ENCODE data around the gene NHLRC4.

NHLRC4 gene

DNA sequence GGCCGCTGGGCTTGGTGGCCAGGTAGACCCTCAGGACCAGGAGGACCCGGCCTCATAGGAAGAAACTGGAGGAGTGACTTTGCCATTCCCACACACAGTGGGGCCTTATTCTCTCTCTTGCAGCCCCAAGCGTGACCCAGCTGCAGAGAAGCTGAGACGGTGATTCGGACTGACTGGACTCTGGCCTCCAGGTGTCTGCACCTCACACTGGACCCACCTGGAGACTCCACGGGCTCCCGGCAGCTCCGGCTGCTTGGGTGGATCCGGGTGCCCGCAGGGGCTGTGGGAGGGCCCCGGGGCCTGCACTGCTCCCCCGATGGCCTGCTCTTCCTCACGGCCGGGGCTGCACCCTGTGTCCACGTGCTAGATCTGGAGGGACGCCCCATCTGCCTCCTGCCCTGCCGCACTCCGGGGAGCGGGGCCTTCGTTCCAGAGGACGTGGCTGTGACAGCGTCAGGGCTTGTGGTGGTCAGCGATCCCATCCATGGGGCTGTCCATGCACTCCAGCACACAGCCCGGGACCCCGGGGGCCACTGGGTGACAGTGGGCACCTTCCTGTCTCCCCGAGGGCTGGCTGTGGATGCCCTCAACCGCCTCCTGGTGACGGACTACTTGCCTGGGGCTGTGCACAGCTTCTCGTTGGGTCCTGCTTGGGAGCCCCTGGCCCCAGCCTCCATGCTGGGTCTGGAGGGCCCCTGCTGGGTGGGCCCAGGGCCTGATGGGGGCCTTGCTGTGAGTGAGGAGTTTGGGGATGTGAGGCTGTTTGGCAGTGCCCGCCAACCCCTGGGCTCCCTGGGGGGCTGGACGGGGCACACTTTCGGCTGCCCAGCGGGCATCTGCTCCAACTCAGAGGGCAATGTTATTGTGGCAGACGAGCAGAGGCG, 810 bp downstream of the NHLRC4 start:
- DNase-seq, result no peak

DNA sequence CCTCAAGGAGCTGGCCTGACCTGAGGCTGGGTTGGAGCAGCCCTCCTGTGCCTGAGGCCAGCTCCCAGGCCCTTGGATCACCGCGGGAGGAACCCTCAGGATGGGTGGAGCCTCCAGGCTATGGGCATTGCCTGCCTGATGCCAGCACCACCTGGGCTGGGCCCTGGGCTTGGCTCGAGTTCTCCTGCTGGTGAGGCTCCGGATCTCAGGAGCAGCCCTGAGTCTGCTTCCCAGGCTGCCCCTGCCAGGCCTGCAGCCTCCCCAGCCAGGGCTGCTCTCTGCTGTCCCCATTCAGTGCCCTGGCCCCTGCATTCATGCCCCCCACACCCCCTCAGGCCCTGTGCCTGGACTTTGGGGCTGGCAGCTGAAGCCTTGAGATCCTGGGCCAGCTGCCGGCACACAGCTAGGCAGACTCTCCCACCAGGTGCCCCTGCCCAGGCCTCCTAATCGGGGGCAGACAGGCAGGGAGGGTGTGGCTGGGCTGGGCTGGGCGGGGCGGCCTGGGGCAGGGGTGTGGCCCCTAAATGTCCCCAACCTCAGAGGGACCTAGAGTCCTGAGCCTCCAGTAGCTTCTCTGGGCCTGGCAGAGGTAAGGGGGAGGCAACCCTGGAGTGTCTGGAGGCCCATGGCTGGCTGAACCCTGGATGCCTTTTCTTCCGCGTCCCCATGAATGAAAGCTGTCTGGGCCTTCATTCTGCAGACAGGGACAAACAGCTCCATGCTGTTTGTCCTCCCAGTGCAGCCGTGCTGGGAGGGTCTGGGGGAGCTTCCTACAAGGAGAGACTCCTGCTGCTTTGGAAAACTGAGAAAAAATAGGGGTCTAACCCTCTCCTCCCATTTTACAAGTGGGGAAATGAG, 1.8 kb downstream of the NHLRC4 start:
- DNase-seq, result no peak

DNA sequence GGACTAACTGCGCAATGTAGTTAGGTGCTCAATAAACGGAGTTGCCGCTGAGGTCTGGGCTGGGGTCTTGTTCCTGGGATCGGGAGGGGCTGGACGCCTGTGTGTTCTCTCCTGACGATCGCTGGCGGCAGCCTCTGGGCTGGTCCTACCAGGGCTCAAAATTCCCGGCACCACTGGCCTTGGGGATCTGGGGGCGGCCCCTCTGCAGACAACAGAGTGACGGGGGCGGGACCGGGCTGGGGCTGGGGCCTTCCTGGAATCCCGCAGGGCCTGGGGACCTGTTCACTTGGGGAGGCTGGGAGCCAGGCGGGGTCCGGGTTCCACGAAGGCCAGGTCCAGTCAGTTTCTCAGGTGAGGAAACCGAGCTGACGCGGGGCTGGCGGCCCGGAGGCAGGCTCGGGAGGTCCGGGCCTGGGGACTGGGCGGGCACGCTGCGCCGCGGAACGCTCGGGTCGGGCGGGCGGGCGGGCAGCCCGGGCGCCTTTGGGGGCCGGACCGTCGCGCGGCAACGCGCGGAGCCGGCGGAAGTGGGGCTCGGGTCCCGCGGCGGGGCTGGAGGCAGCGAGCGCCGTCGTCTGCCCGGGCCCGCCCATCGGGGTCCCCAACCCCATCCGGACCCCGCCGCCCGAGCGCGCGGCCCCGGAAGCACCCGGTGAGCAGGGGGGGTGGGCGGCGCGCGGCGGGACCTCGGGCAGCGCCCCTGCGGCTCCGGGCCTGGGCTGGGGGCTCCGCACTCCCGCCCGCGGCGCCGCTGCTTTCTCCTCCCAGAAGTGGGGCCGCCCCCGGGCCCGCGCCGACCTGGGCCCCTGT, 2.8 kb downstream of the NHLRC4 start, which contains the start of gene PIGQ:
TSS of gene PIGQ (plus strand) at position 524 of the 810 bp plus-strand sequence. CDS start 4,107 bp downstream, outside the sequence.
- peak; percentile 68 to 78 (median 68) for DNase-seq

DNA sequence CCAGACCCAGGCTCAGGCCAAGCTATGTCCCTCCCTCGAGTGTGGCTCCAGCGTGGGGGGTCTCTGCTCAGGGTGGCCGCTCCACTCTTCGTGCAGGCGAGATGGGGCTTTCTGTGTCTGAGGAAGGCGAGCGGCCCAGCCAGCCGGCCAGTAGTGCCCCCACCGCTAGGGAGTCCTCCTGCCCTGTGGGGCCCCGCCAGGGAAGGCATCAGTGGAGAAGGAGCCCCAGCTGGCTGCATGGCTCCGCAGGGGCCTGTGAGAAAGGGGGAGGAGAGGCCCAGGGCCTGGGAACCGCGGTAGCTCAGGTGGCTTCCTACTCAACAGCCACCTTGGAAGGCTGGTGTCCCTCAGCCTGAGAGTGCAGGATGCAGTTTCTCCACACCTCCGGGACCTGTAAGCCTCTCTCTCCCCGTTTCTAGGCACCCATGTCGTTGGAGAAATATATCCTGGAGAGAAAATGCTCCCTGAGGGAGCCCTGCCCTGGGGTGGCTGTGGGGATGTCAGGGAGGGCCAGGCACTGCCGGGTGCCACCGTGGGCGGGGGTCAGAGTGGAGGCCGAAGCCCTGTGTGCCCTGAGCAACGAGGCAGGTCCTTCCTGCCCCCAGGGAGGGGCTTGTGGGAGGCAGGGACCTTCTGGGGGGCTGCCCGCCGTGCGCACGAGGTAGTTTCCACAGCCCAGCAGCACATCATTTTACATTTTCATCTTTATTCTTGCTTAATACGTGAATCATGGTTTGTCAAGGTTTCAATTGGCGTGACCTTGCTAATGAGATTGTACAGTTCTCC, 6.3 kb downstream of the NHLRC4 start:
- no peak for DNase-seq

DNA sequence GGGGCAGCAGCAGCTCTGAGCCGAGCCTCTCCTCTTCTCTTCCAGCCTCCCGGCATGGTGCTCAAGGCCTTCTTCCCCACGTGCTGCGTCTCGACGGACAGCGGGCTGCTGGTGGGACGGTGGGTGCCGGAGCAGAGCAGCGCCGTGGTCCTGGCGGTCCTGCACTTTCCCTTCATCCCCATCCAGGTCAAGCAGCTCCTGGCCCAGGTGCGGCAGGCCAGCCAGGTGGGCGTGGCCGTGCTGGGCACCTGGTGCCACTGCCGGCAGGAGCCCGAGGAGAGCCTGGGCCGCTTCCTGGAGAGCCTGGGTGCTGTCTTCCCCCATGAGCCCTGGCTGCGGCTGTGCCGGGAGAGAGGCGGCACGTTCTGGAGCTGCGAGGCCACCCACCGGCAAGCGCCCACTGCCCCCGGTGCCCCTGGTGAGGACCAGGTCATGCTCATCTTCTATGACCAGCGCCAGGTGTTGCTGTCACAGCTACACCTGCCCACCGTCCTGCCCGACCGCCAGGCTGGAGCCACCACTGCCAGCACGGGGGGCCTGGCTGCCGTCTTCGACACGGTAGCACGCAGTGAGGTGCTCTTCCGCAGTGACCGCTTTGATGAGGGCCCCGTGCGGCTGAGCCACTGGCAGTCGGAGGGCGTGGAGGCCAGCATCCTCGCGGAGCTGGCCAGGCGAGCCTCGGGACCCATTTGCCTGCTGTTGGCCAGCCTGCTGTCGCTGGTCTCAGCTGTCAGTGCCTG, 7.4 kb downstream of the NHLRC4 start:
- no peak for DNase-seq

DNA sequence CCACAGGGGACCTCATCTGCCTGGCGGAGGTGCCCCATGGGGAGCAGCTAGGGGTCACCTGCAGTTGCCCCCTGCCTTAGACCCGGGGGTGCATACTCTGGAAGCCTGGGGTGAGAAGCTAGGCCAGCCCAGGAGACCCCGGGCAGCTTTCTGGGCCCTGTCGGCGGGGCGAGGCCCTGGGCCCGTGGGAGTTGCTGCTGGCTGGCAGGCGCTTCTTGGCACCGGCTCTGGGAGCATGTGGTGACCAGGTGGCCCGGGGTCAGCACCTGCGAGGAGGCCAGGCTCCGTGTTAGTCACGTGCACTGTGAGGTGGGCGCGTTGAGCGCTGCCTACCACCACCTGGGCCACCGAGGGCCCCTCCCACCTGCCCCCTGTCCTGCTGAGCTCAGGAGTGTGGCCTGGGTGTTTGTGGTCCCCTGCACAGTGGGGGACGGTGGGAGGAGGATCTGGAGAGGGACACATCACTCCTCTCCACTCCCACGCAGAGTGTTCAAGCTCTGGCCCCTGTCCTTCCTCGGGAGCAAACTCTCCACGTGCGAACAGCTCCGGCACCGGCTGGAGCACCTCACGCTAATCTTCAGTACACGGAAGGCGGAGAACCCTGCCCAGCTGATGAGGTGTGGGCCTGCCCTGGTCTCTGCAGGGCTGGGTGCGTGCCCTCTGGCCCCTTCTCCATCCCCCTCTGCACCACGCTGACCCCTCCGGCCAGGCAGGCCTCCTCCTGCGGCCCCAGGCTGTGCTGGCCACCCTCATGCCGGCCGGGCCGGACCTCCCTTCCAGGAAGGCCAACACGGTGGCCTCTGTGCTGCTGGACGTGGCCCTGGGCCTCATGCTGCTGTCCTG, 8.8 kb downstream of the NHLRC4 start:
- no peak for DNase-seq

DNA sequence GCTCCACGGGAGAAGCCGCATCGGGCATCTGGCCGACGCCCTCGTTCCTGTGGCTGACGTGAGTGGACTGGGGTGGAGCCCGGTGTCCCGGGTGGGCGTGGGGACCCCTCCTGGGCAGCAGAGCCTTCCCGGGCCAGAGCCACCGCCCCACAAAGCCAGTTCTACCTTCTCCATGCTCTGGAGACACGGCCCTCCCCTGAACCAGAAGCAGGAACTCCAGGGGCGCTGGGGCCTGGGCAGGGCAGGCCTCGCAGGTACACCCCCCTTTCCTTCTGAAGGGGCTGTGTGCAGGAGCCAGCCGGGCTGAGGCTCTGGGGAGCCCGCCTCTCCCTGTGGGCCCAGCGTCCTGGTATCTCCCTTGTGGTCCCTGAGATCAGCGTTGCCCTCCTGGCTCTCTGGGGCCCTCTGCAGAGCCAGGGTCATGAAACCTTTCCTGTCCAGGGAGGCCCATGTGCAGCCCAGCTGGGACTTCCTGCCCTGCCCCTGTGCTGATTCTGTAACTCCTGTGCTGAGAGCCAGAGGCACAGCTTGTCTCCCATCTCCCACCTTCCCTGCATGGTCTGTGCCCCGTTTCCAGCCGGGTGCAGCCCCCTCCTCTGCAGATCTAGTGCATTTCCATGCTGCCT, 9.5 kb downstream of the NHLRC4 start:
- DNase-seq, result no peak

DNA sequence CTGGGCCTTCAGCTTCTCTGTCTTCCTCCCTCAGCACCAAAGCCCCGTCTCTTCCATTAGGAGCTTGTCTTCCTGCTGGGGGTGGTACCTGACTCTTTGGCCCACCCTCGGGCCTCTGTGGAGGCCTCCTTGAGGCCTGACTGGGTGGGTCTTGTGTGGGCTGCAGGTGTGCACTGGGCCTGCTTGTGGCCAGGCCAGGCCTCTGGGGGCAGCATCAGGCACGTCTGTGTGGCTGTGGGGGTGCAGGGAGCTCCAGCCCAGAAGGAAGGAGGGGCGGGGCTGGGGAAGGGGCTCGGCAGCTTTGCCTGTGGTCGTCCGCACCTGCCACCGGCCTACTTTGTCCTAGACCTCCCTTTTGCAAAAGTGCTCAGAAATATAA, 10.0 kb downstream of the NHLRC4 start:
- no peak for DNase-seq

DNA sequence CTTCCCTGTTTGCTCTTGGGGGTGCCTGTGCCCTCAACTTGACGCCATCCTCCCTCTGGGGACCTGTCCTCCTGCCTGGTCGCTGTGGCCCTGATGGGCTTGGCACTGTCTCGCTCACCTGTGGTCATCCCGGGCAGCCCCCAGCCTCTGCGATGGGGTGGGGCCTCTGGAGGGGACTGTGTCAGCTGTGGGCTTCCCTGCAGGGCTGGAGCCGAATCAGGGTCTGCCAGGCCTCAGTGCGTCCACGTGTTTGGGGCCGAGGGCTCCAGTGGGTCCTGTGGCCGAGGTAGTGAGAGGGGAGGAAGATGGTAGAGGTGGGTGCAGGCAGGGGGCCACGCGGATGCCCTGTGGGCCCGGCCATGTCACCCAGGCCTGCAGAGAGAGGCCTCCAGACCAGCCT, 11.0 kb downstream of the NHLRC4 start:
- DNase-seq, result no peak

DNA sequence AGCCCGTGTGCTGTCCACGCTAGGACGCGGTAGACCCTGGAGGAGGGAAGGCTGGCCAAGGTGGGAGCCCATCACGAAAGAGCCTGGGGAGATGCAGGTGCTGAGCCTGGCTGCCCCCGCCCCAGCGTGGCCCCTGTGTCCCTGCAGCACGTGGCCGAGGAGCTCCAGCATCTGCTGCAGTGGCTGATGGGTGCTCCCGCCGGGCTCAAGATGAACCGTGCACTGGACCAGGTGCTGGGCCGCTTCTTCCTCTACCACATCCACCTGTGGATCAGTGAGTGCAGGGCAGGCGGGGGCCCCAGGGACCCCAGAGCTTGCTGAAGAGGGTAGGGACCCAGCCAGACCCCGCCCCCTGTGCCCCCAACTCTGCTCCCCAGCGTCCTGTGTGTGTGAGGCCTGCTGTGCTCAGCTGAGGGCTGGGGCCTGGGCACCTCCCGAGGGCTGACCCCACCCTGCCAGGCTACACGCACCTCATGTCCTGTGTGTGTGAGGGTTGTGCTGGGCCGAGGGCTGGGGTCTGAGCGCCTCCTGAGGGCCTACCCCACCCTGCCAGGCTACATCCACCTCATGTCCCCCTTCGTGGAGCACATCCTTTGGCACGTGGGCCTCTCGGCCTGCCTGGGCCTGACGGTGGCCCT, 11.5 kb downstream of the NHLRC4 start:
- DNase-seq, result no peak

DNA sequence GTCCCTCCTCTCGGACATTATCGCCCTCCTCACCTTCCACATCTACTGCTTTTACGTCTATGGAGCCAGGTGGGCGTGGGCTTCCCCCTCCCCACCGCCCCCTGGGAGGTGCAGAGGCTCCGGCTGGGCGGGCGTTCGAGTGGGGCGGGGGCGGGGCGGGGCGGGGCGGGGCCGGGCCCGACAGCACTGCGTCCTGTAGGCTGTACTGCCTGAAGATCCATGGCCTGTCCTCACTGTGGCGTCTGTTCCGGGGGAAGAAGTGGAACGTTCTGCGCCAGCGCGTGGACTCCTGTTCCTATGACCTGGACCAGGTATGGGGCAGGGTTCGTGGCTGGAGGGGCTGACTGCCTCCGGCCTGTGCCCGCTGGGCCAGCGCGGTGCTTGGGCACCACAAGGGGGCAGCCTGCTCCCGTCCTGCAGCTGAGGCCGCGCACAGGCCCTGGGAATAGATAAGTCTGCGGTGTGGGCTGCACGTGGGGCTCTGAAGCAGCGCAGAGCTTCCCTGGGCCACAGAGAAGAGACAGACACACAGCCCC, 12.1 kb downstream of the NHLRC4 start:
- peak in 1 of 3 experiments; percentile 78 for DNase-seq

DNA sequence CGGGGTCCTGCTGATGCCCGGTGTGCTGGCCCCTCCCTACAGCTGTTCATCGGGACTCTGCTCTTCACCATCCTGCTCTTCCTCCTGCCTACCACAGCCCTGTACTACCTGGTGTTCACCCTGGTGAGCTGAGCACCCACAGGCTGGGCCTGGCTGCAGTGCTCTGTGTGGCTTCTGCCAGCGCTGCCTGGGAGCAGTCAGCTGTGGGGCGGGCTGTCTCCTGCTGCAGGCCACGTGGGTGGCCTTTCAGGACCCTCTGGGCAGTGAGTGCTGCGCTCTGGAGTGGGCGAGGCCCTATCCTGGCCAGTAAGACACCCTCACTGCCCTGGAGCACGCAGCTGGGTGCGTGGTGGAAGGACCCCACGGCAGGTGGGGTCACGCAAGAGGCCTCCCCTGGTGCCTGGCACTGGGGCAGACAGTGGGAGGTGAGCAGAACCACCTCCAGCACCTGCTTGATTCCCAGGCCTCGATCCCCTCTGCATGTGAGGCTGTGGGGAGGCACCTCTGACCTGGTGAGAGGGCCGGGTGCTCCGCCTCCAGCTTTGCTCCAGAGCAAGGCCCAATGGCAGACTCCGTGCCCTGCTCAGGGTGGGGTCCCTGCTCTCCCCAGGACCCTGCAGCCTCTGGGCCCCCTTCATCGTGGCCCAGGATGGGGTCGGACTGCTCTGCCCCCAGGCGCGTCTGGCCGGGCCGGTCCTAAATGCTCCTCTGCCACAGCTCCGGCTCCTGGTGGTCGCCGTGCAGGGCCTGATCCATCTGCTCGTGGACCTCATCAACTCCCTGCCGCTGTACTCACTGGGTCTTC, 13.5 kb downstream of the NHLRC4 start:
- no peak for DNase-seq

DNA sequence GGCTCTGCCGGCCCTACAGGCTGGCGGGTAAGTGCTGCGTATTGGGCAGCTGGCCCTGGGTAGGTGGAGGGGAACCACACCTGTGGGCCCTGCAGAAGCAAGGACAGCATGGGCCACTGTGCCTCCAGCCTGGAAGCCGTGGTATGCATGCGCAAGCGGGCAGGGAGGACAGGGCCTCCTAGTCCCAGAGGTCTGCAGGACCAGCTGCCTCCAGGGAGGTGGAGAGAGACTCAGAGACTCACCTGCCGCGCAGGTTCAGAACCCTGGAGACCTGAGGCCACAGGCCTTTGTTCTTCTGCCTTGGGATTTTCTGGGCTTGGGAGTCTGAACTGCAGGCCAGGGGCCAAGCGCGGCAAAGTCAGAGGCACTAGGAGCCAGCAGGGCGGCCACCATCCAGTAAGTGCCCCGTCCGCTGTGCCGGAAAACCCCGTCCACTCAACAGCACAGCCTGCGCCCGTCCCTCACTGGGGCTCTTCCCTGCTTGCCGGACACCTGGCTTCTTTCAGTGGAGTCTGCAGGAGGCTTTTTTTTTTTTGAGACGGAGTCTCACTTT, 14.2 kb downstream of the NHLRC4 start:
- no peak for DNase-seq

DNA sequence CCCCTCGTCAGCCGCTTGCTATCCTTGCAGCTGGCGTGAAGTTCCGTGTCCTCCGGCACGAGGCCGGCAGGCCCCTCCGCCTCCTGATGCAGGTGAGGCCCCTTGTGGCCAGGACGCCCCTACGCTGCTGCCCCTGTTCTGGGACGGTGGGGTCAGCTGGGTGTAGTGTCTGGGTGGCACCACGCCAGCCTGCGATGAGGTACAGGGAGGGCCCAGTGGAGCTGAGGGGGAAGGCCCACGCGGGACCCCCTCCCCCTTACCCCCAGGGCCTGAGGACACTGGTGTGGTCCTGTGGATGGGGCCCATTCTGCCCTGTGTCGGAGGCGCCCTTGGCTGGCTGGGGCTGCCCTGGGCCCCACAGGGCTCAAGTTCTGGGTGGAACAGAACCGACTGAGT, 15.4 kb downstream of the NHLRC4 start:
- DNase-seq, result no peak

DNA sequence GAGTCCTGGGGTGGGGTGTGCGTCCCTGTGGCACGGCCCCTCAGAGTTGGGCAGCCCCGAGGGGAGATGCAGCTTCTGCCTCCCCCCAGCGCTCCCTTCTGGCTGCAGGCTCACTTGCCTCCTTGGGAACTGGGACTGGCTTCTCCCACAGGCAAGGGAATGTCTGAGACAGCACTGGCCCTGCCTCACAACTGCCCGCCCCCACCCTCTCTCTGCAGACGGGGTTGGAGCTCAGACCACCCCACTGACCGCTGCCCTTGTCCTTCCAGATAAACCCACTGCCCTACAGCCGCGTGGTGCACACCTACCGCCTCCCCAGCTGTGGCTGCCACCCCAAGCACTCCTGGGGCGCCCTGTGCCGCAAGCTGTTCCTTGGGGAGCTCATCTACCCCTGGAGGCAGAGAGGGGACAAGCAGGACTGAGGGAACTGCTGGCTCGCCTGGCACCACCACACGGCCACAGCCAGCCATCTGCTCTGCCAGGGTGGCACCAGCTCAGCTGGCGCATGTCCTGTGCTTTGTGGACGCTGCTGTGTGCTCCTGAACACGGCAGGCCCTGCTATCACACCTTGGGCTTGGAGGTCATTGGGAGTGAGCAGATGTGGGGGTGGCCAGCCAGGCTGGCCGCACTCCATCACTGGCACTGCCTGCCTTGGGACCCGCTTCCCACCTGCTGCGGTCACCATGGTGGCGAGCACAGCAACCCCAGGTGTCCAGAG, 16.0 kb downstream of the NHLRC4 start:
- no peak for DNase-seq

DNA sequence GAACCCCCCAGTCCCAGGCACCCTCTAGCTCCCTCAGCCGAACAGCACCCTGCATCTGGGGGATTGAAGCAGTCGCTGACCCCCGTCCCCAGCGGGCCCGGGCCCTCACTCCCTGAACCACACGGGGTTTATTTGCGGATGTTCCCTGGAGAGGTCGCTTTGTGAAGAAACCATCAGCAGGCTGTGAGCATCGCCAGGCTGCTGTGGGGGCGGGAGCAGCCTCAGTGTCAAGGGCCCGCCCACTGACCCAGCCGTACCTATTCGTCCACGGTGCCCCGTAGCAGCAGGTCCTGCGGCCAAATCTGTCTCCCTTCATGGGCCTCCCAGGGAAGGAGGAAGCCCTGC, 16.6 kb downstream of the NHLRC4 start:
- DNase-seq, result no peak

DNA sequence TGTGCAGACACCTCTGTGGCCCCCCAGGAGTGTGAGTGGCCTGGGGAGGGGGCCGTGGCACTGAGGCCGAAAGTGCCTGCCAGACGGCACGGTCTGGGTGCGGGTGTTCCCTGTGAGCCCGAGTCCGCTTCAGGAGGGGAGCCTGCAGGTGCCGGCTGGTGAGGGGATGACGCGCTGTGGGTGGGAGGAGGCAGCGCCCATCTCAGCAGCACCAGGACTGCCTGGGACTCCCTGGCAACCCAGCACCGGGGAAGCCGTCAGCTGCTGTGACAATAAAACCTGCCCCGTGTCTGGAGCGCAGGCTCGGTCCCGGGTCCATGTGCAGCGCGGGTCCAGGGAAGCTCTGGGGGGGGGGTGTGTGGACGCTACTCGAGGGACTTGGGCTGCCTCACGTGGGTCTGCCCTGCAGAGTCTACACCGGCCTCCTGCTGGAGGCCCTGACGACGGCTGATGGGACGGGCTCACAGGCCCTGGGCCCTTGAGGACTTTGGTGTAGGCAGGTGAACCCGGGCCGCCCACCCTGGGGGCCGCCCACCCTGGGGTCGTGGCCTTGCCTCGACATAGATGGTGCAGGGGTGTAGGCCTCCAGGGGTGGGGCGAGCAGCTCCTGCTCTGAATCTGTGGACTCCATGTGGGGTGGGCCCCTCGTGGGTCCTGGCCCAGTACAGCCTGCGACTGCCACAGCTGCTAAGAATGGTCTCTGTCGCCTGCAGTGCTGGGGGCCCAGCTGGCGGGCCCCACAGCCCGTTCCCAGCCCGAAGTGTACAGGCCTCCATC, 17.2 kb downstream of the NHLRC4 start:
- no peak for DNase-seq

All from NCI-H1417 (cell line).